Kidney glomerular epithelial cell (primary cell): ENCODE measurements around the gene RPS27L.
A peak's percentile ranks its signal among the peaks of the same experiment; 100 is the strongest.

Experiments used
- DNase-seq: peaks from one replicate; lab custom pipeline; 2025; lab: John Stamatoyannopoulos, UW

RPS27L gene

DNA sequence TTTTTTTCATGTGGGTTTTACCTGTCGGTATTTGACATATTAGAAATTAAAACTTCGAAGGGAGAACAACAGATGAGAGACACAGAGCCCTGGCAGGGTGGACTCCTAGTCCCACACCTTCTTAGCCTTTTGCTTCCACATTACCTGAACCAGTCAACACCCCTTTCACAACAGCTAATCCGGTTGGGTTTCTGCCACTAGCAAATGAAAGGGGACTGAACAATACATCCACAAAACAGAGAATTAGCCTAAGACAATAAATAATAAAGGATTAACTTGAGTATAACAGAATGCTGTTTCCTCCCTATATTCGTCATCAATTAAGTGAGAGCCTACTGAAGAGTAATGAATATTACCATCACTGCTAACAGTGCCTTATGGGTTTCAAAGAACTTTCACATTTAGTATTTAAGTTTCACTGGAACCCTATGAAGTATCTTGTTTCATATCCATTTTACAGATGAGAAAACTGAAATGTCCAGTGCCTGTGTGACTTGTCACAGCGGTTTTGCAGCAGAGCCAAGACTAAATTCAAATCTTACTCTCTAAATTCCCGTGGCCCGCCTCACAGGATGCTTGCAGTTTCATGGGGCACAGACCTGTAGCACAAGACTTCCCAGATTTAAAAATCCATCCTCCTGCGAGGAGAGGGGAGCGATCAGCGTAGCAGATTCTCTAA is 31.1 kb upstream of the RPS27L start:
- DNase-seq, result no peak

DNA sequence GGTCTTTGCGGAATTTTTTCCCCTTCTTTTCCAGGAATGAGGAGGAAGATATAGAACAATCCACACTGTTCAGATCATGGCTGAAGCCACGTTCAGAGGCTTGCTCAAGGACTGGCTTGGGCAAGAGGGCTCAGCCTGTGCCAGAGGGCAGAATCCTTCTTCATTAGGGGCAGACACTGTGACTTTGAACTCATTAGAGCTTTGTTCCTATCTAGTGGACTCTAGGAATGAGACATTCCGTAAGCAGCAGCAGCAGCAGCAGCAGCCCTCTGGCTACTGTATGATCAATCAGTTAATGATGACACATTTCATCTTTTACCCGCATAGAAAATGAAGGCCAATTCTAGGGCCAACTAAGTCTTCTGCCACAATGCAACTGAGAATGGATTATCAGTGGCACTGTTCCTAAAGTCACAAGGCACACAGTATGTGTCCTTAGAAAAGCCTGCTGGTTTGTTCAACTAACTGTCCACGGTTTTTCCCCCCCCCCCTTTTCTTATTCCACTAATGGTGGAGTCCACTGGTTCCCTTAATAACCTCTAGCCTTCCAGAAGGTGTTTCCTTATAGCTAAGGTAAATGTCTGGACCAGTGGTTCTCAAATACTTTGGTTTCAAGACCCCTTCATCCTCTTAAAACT is 30.4 kb upstream of the RPS27L start:
- DNase-seq, result no peak

DNA sequence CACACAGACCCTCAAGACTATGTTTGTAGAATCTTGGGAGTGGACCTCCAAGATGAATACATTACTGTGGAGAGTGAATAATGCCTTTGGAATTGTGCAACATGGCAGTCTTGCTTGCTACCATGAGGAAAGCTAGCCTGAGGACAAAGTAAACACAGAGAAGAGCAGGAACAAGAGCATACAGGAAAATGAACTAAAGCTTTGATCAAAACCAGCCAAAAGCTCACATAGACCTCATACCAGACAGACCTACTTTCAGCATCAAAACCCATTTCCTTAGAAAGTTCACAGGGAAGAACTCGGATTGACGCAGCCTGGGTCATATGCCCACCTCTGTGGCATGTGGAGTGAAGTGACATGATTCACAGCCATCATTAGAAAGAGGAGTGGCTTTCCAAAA is 28.8 kb upstream of the RPS27L start:
- DNase-seq, result no peak

DNA sequence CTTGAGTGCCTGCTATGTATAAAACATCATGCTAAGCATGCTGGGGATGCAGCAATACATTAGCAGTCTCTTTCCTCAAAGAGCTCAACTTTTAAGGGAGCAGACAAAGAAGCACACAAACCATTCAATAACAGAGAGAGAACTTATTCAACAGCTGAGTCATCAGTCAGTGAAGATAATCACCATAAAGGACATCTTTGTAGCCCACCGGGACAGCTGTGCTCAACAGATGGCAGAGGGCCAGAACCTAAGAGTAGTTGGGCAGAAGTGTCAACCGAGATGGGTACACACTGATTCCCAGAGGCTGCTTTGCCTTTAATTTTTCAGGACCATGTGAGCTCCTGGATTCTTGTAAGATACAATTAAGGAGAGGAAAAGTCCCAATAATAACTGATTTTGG is 27.9 kb upstream of the RPS27L start:
- no peak for DNase-seq

DNA sequence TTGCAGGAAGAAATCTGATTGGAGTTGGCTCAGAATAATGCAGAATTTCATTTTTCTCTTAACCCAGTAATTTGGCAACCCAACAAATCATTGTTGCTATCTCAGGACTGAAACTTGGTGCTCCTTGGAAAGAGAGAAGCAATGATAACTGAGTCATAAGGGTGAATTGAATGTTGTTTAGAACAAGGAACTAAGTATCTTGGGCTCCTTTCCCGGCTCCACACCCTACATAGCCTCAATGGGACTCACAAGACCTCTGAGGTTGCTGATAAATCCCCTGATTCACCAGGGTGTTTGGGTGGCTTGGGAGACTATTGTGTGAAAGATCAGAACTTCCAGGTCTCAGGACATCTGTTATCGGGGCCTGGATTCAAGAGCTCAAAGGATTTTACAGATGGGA is 24.4 kb upstream of the RPS27L start:
- DNase-seq, result no peak

DNA sequence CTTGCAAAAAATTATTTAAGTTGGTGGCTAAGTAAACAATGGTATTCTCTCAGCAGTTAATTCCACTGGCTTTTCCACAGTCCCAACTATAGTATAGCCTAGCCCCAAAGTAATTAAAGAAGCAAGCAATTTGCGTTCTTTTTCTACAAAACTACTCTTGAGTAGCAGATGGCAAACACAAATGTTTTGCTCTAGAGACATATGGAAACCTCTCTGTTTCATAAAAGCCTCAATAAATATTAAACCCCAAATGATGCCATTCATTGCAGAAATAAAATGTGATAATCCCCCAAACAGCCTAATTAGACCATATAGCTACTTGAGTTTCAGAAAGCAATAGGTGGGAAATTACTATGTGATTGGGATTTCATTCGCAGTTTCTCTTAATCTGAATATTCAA is 23.5 kb upstream of the RPS27L start:
- no peak for DNase-seq

DNA sequence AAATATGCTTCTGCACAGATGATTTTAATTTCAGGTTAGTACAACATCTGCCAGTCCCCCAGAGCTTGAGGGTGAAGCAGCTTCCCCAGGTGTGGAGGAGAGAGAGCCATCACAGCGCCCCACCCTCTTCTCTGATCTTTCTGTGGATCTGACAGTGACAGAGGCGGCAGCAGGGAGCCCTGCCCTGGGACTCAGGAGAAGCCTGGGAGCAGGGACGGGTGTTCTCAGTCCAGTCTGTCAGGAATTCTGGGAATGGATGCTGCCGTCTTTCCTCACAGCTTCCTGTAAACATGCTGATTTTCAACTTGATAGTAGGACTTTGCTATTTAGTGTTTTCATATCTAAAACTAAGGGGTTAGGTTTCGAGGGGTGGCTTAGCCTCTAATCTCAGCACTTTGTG is 20.8 kb upstream of the RPS27L start:
- DNase-seq, result no peak

DNA sequence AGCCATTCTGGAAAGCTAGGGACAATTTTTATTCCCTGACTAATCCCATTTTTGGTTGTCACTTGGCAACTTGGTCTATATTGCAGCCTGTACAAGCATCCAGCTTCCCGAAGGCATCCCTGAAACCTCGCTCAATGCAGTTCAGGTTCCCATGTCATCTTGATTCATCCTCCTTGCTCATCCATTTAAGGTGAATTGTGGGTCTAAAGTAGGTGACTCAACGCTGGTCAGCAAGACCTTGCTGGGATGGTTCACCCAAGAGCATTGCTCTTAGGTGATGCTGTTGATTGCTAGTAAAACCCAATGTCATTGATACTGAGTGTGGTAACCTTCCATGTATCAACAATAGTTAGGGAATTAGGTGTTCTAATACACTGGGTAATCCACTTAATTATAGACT is 19.0 kb upstream of the RPS27L start:
- DNase-seq, result no peak

DNA sequence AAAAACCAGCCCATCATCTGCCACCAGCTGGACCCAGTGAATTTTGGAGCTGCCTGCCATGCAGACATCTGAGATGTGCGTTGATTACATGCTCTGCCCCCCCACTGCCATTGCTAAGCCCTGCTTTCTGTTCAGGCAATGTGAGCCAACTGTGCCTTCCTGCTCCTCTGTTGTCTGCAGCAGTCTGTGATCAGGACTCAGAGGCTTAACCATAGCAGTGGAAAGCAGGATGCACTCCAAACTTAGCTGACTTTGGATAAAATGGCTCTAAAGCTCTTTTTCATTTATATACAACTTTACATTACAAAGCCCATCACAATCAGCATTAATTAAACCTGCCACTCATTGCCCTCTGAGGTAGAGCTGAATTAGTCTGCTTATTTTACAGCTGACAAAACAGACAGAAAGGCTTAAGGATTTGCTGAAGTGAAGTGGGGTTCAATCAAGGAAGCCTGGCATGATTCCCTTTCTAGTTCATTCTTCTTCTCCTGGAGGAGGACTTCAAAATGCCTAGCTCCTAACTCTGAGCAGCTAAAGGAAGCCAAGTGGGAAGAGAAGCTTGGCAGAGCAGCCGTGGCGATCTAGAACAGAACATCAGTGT is 15.7 kb upstream of the RPS27L start:
- DNase-seq, result no peak

DNA sequence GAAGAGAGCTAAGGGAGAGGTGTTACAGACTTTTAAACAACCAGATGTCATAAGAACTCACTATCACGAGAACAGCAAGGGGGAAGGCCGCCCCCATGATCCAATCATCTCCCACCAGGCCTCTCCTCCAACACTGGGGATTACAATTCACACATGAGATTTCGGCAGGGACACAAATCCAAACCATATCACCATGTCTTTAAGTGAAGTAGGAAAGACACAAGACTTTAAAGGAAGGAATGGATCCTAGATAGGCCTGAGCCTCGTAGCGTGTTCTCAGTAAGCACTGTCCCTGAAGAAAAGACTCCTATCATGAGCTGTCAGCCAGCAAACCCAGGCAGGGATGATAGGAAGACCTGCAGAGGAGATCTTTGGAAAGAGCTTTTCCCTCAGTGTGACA is 15.1 kb upstream of the RPS27L start:
- DNase-seq, result no peak

DNA sequence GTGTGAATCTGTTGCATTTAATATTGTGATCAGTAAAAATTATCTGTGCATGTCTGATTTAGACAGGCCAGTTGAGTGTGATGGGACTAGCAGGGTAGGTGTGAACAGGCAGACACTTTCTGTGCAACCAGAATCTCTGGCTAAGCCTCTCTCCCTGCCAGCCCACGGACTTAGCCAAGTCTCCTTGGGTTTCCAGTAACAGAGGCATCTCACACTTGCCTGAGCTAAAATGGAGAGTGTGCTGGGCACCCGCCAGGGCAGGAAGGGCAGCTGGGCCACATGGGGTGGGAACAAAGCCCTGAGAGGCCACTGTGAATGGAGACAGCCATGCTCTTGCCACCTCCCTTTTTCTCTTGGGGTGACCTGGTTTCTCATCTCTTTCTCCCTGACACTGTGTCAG is 12.5 kb upstream of the RPS27L start:
- DNase-seq, result no peak

DNA sequence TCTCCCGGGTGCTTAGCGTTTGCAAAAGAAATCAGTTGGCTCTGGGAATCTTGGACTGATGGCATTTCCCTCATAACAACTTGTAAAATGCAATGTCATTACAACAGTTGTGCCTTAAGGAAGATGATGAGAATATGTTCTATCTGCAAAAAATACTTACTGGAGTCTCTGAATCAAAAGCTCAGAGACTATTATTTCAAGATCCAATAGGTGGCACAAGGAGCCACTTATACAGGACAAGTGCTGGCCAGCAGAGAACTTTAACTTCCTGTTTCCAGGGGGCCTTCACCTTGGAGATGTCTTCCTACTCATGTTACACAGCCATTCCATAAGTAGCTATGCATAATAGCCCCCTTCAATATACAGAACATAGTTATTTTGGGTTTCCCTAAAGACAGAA is 8.9 kb upstream of the RPS27L start:
- no peak for DNase-seq

DNA sequence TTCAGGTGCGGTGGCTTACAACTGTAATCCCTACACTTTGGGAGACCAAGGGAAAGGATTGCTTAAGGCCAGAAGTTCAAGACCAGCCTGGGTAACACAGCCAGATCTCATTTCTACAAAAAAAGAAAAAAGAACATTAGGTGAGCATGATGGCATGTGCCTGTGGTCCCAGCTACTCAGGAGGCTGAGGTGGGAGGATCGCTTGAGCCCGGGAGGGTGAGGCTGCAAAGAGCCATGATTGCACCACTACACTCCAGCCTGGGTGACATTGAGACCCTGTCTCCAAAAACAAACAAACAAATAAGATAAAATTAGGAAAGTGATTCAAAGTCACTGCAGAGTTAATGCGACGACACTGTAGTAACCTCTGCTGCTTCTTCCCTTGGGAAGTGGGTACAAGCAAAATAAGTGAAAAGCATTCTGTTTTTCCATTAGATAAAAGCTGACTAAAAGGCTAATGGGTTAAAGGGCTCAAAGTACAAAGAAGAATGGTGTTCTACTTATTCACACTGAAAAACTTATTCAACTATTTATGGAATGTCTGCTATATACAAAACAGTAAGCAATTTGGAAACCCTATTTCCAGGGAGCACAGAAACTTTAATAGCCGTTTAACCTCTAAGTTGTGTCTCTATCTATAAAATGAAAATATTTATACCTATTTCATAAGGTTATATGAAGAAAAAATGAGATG is 8.0 kb upstream of the RPS27L start:
- DNase-seq, result no peak

DNA sequence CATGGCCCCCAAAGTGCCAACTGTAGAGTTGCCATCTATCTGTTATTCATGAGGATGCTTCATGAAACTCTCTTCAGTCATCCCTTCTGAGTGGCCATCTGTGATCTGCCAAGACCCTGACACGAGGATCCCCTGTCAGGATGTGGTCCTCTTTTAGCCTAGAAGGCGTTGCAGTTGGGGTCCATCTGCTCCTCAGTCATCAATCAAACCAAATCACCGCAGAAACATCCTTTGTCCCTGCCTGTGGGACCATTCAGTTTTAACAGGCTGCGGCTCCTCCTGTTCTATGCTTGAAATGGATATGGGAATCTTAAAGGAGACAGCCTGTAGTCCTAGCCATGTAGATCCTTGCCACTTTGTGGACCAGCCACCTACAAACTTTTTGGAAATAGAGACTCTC is 5.9 kb upstream of the RPS27L start:
- DNase-seq, result no peak

DNA sequence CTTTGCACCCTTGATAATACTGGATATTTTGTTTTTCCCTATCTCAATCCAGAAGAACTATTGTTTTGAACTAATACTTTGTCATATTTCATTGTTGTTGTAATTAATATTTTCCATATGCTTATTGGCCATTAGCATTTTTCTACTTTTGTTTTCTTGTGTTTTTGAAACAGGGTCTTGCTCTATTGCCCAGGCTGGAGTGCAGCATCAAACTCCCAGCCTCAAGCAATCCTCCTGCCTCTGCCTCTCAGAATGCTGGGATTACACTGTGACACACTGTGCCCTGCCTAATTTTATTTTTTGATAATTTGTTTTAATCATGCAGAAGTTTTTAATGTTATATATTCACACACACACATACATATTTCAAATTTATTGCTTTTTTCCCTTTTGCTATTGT is 3.4 kb upstream of the RPS27L start:
- DNase-seq, result no peak

DNA sequence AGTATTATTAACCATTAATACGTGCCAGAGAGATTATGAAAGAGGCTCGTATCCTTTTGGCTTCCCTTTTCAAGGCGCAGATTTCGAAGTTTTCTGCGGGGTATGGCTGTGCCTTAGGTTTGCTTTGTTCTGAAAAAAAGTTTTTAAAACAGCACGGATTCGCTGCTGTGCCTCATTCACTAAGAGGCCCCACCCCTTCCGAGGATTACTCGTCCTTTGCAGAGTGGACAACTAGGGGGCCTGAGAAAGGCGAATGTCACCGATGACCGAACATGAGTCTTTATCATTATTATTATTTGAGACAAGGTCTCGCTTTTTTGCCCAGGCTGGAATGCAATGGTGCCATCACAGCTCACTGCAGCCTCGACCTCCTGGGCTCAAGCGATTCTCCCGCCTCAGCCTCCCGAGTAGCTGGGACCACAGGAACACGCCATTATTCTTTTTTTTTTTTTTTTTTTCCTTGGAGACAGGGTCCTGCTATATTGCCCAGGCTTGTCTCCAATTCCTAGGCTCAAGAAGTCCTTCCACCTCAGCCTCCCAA is 684 bp upstream of the RPS27L start:
- DNase-seq, result peak; percentile 71

DNA sequence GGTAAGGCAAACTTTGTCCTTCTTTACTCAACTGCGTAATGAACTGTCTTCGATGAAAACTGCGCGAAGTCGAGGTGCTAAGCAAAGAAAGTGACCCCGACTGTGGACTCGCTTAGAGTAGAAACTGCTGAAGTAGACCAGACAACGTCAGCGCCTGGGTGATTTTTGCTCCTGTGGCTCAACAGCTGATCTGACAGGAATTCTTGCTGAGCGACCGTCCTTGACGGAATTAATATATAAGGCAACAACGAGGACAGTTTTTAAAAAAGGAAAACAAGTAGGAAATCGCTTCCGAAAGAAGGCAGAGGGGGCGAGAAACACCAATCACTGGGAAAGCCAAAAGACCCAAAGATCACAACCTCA is 541 bp downstream of the RPS27L start:
- DNase-seq, result peak; percentile 81

DNA sequence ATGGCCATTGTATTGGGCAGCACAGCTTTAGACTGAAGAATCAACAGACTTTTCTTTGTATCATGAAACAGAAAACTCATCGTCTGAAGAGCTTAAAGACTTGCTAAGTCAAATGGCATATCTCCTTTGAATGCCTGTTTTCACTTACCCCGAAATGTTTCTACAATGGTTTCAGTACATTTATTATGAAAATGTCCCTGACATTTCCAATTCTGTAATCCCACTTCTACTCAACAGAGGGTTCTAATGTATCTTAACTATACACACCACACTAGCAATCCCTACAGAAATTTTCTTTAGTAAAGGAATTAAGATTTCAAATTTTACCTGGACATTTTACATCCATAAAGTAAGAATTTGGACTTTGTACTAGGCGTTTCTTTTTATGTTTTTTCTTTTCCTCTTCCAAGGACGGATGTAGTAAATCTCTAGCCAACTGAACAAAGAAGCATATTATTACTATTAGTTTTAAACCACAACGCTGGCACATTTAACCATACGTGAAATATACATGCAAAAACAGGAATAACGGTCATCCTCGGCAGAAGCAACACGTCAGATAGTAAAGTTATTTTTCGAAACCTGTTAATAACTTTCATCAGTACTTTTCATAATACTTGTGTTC is 1.1 kb downstream of the RPS27L start:
- no peak for DNase-seq

DNA sequence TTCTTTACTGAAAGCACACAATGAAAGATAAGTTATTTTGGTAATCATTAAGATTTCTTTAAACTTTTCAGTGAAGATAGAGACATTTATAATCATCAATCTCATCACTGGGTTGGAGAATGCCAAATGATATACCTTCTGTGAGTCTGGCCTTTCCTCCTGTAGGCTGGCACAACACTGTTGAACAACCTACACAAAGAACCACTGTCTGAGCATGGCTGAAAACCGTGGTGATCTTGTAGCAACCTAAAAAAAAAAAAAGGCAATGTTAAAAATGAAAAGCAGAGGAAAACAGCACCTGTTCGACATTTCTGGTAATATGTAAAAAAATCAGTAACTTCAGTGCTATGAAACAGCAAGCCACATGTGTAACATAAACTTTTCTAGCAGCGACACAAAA is 1.8 kb downstream of the RPS27L start:
- no peak for DNase-seq

DNA sequence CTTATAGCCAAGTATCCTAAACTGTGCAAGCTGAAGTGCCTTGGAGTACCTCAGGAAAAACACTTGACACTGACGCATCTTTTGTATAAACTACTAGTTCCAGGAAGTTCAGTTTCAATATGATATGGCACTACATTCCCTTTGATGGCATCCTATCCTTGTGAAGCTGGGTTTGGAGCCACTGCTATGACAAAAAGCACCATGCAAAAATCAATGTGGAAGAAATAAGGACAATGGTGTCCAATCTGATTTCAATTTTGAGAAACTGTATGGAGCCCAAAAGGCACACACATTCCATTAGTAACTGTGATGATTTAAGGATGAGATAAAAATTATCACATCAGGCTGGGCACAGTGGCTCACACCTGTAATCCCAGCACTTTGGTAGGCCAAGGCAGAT is 5.6 kb downstream of the RPS27L start:
- no peak for DNase-seq

DNA sequence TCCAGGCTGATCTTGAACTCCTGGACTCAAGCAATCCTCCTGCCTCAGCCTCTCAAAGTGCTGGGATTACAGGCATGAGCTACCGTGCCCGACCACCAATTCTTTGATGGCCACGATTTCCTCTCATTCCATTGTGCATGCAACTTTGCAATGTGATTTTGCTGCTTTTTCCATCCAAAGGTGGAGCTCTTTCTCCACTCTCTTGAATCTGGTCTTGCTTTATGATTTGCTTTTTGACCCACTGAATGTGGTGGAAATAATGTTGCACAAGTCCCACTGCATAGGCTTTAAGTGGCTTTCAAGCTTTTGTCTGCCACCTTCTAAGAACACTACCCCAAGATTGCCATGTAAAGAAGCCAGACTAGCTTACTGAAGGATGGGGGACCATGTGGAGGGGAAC is 10.6 kb downstream of the RPS27L start:
- DNase-seq, result peak; percentile 9

DNA sequence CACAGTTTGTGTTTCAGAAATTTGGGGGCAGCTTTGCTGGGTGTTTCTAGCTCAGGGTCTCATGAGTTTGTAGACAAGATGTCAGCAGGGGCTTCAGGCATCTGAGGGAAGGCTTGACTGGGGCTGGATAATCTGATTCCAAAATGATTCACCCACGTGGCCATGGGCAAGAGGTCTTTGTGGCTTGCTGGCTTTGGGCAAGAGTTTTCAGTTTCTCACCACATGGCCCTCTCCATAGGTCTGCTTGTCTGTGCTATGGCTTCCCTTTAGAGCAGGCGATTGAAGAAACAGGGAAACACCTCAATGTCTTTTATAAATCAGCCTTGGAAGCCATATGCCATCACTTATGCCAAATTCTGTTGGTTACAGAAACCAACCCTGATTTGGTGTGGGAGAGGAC is 11.9 kb downstream of the RPS27L start:
- no peak for DNase-seq

DNA sequence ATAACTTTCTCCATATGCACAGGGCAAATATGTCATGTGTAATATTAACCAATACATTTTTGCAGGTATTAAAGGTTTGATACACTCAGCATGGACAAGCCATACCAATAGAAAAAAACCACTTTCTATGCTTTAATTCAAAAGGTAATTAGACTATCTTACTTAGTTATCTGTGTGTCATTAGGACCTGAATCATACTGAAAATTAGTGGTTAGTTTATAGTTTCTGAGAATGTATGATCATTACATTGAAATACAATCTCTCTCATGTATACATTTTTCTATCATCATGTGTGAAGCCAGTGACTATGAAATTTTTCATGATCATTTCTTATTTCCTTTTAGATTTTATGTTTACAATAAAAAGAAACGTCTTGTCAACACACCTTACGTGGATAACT is 16.3 kb downstream of the RPS27L start:
- DNase-seq, result no peak
